Stimulated activated naive CD8-positive, alpha-beta T cell treated with anti-CD3 and anti-CD28 coated beads, Interleukin-15, Interleukin-2, amounts not matched to agents 100 ng/mL and 50 ng/mL, for 24 hours (primary cell): ENCODE results near the gene RPL10A.
A peak's percentile ranks its signal among the peaks of the same experiment; 100 is the strongest.

ENCODE experiments used
- H3K27ac Mint-ChIP-seq: one replicate; pipeline ENCODE4 v1.8.0; 2021; ENCODE audit warnings: mild to moderate bottlenecking, mixed read lengths
- H3K27me3 Mint-ChIP-seq: one replicate; pipeline ENCODE4 v1.8.0; 2021; ENCODE audit warnings: mixed read lengths
- H3K36me3 Mint-ChIP-seq: one replicate; pipeline ENCODE4 v1.8.0; 2021; ENCODE audit warnings: low read depth, mixed read lengths
- H3K4me1 Mint-ChIP-seq: one replicate; pipeline ENCODE4 v1.8.0; 2021; ENCODE audit warnings: low read depth, mixed read lengths
- H3K4me3 Mint-ChIP-seq: one replicate; pipeline ENCODE4 v1.8.0; 2021; ENCODE audit warnings: mild to moderate bottlenecking, mixed read lengths
- H3K9me3 Mint-ChIP-seq: one replicate; pipeline ENCODE4 v1.8.0; 2021; ENCODE audit warnings: mixed read lengths

Gene RPL10A

DNA sequence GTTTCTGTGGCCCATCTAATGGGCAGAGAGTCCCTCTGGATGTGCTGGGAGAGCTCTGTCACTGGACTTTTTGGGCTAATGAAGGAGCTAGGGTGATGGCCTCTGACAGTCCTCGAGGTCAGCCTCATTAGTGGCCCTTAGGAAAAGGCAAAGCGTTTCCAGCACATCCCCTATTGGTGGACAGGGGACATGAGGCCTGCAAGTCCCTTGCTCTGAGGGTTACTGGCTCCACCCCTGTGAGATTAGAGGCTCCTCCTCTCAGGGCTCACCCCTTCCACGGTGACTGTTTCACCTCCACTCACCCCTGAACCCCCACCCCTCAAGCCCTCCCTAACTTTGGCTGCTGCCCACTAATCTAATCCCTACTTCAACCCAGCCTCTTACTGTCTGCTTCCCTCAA lies 28.9 kb upstream of the RPL10A start:
- no peaks in the 10 kb centered on the region for H3K36me3 Mint-ChIP-seq
- no peaks in the 10 kb centered on the region for H3K27me3 Mint-ChIP-seq
- H3K4me3 Mint-ChIP-seq, result no peak overlapping the region
- H3K27ac Mint-ChIP-seq, result no peak overlapping the region
- H3K4me1 Mint-ChIP-seq, result no peaks in the 10 kb centered on the region
- H3K9me3 Mint-ChIP-seq, result no peaks in the 10 kb centered on the region

- H3K36me3 Mint-ChIP-seq, result no peaks in the 10 kb centered on the region
- no peaks in the 10 kb centered on the region for H3K9me3 Mint-ChIP-seq
- no peak overlapping the region for H3K4me3 Mint-ChIP-seq
- no peaks in the 10 kb centered on the region for H3K27me3 Mint-ChIP-seq
- no peaks in the 10 kb centered on the region for H3K4me1 Mint-ChIP-seq
- H3K27ac Mint-ChIP-seq, result no peak overlapping the region
These were observed 27.0 kb upstream of the RPL10A start for GRCh38 chr6:35441205-35441604.

GRCh38 chr6:35441642-35442041 lies 26.6 kb upstream of the RPL10A start:
- Mint-ChIP-seq H3K27ac (no peak overlapping the region), H3K36me3 (no peaks in the 10 kb centered on the region), H3K27me3 (no peaks in the 10 kb centered on the region), H3K4me1 (no peaks in the 10 kb centered on the region), H3K9me3 (no peaks in the 10 kb centered on the region), H3K4me3 (no peak overlapping the region)

GRCh38 chr6:35442693-35443092 lies 25.5 kb upstream of the RPL10A start:
- Mint-ChIP-seq H3K36me3 (no peaks in the 10 kb centered on the region), H3K9me3 (no peaks in the 10 kb centered on the region), H3K4me3 (no peak overlapping the region), H3K27me3 (no peaks in the 10 kb centered on the region), H3K27ac (no peak overlapping the region), H3K4me1 (no peaks in the 10 kb centered on the region)

DNA sequence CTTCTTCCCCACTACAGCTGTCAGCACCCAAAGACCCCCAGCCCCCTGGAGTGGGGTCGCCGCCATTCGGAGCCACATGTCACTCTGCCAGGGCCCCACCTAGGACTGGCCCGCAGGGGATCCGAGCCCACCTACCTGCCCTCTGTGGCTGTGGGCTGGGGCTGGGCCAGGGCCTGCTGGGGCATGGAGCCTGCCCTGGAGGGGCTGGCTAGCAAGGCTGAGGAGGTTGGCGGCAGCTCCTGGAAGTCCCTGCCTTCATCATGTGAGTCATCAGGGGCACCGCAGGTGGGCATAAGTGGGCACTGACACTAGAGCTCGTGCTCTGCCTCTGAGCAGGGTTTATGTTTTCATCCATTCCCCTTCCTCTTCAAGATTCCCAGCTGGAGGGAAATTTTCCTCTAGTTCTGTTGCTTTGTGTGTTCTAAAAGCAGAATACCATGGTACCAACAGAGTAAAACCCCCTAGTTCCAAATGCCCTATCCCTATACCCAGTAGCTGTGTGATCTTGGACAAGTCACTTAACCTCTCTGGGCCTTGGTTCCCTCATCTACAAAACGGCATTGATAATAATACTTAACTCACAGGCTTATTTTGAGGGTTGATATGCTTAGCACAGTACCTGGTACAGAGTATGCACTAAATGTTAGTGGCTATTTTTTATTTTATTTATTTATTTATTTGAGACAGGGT lies 24.7 kb upstream of the RPL10A start:
- Mint-ChIP-seq H3K27ac (no peak overlapping the region), H3K4me3 (no peak overlapping the region), H3K27me3 (no peaks in the 10 kb centered on the region), H3K4me1 (no peaks in the 10 kb centered on the region), H3K36me3 (no peaks in the 10 kb centered on the region), H3K9me3 (no peaks in the 10 kb centered on the region)

- Mint-ChIP-seq H3K4me1 (no peaks in the 10 kb centered on the region), H3K27ac (no peak overlapping the region), H3K9me3 (no peaks in the 10 kb centered on the region), H3K4me3 (no peak overlapping the region), H3K36me3 (no peaks in the 10 kb centered on the region), H3K27me3 (no peaks in the 10 kb centered on the region)
These were observed 22.5 kb upstream of the RPL10A start for GRCh38 chr6:35445691-35446090.

- Mint-ChIP-seq H3K27me3 (no peaks in the 10 kb centered on the region), H3K4me3 (no peak overlapping the region), H3K36me3 (no peaks in the 10 kb centered on the region), H3K4me1 (peaks cover 13% of the 10 kb centered on the region), H3K27ac (no peak overlapping the region), H3K9me3 (no peaks in the 10 kb centered on the region)
These were observed 20.0 kb upstream of the RPL10A start for GRCh38 chr6:35448191-35448590.

- Mint-ChIP-seq H3K27ac (no peak overlapping the region), H3K4me3 (no peak overlapping the region), H3K4me1 (peaks cover 25% of the 10 kb centered on the region)
These were observed 18.8 kb upstream of the RPL10A start for GRCh38 chr6:35449287-35449881.

DNA sequence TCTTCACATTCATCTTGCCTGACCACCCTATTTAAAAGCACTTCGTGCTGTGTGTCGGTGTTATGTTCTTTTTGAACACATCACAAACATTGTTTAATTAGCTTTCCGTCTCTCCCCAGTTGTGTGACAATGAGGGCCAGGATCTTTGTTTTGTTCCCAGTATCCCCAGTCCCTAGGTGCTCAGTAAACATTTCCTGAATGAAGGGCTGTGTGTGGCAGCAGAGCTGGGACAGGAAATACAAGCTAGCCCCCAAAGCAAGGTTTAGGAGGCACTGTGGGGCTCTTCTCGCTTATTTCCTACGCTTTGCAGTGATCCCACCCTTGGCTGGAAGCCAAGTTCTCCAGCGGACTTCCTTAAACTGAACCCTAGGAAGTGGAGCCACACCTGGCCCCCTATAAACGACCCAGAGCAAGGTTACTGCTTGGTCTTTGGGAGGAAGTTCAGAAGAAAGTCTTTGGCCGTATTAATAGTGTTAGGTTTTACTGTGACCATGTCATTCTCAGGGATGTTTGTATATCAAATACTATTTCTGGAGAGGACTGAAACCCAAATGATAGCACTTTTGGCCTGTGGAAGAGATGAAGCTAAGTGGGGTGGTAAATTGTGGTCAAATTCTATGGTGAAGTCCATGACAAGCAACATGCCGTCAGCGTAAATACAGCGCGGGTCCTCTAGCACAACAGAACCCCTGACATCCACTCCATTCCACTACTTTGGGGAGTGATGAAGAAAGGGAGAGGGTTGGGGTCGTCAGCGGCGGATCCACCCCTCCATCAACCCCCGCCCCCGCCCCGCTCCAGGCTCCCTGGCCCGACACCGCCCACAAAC lies 16.6 kb upstream of the RPL10A start:
- Mint-ChIP-seq H3K9me3 (no peaks in the 10 kb centered on the region), H3K36me3 (peaks cover 20% of the 10 kb centered on the region), H3K27ac (no peak overlapping the region), H3K4me1 (peaks cover 30% of the 10 kb centered on the region), H3K27me3 (no peaks in the 10 kb centered on the region), H3K4me3 (peak overlapping the region; percentile 78)

More at GRCh38 chr6:35449287-35449881, 18.8 kb upstream of the RPL10A start:
- peaks cover 2% of the 10 kb centered on the region for H3K36me3 Mint-ChIP-seq
- no peaks in the 10 kb centered on the region for H3K27me3 Mint-ChIP-seq
- no peaks in the 10 kb centered on the region for H3K9me3 Mint-ChIP-seq

- Mint-ChIP-seq H3K36me3 (peaks cover 24% of the 10 kb centered on the region), H3K4me3 (peak within 1 kb of the TSS; percentile 80), H3K27me3 (no peaks in the 10 kb centered on the region), H3K27ac (no peak within 1 kb of the TSS), H3K4me1 (peaks cover 30% of the 10 kb centered on the region), H3K9me3 (no peaks in the 10 kb centered on the region)
These were observed 15.8 kb upstream of the RPL10A start, which contains the start of gene FANCE for GRCh38 chr6:35452183-35453090. Gene FANCE (plus strand): TSS chr6:35452338. CDS start chr6:35452546, 208 bp downstream.

- Mint-ChIP-seq H3K27me3 (no peaks in the 10 kb centered on the region), H3K9me3 (no peaks in the 10 kb centered on the region), H3K4me1 (peaks cover 30% of the 10 kb centered on the region), H3K36me3 (peaks cover 32% of the 10 kb centered on the region), H3K27ac (no peak overlapping the region), H3K4me3 (peak overlapping the region; percentile 80)
These were observed 15.0 kb upstream of the RPL10A start for GRCh38 chr6:35453236-35453635.

DNA sequence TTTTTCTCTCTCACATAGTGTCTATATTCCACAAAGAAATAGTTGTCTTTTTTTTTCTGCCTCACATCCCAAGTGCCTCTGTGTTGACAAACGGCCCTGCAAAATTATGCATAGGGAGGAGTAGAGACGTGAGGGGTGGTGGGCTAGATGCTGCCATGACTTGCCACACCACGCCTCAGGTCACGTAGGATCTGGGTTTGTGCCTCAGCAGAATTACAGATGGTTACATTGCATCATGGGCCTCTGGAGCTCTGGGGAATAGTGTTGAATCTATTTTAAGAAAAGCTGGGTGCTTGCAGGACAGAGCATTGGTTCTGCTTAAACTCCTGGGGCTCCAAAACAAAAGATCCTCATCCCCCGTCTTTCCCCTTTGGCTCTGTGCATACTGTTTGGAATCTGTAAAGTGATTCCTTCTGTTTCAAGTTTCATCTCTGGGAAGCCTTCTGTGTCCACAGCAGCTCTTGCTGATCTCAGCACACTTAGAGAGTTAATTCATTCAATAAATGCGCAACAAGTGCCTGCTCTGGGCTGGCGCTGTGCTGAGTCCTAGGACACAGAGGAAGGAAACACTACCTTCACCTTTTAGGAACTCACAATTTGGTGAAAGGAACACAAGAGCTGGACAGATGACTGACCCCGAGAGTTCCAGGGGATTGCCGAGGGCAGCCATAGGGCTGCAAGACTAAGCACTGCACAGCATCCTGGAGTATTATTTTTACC lies 13.7 kb upstream of the RPL10A start:
- peaks cover 39% of the 10 kb centered on the region for H3K36me3 Mint-ChIP-seq
- H3K27me3 Mint-ChIP-seq, result no peaks in the 10 kb centered on the region
- H3K9me3 Mint-ChIP-seq, result no peaks in the 10 kb centered on the region
- peak overlapping the region; percentile 30 for H3K4me3 Mint-ChIP-seq
- no peak overlapping the region for H3K27ac Mint-ChIP-seq
- peaks cover 30% of the 10 kb centered on the region for H3K4me1 Mint-ChIP-seq

- peaks cover 19% of the 10 kb centered on the region for H3K4me1 Mint-ChIP-seq
- H3K27ac Mint-ChIP-seq, result no peak overlapping the region
- H3K4me3 Mint-ChIP-seq, result no peak overlapping the region
- H3K27me3 Mint-ChIP-seq, result no peaks in the 10 kb centered on the region
- peaks cover 63% of the 10 kb centered on the region for H3K36me3 Mint-ChIP-seq
- no peaks in the 10 kb centered on the region for H3K9me3 Mint-ChIP-seq
These were observed 10.3 kb upstream of the RPL10A start for GRCh38 chr6:35457907-35458306.

DNA sequence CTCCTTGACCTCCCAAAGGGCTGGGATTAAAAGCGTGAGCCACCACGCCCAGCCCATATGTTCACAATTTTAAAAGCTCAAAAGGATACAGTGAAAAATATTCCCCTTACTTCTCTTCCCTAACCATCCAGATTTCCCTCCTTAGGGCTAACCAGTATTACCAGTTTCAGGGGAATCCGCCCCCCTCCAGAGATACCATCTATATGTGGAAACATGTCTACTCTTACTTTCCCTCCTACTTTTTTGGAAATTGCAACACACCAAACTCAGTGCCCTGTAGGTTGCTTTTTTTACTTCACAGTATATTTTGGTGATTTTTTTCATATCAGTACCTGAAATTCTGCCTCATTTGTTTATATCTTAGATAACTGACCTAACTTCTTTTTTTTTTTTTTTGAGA lies 6.9 kb upstream of the RPL10A start:
- H3K27ac Mint-ChIP-seq, result no peak overlapping the region
- no peaks in the 10 kb centered on the region for H3K9me3 Mint-ChIP-seq
- no peaks in the 10 kb centered on the region for H3K4me1 Mint-ChIP-seq
- H3K4me3 Mint-ChIP-seq, result no peak overlapping the region
- peaks cover 66% of the 10 kb centered on the region for H3K36me3 Mint-ChIP-seq
- no peaks in the 10 kb centered on the region for H3K27me3 Mint-ChIP-seq
